Tibial nerve (tissue), 4 donors: ENCODE data around the gene SH3TC1. TPM values are rescaled to one million over a fixed set of nuclear protein-coding genes. Genes with fewer than 3 reads are reported as not detected.

Source experiments
- DNase-seq, 2 donors: peaks; one replicate each; pipeline ENCODE4 v3.0.0-alpha.2; 2019; ENCODE audit warnings: low spot score in 2 of 2
- H3K27ac ChIP-seq, 4 donors: fragments of 200-600 bp; sonication (generic) in 3 of 4; one replicate each; pipeline ENCODE4 v1.5.1; 2017 to 2019; ENCODE audit warnings: mild to moderate bottlenecking in 1 of 4
- H3K27me3 ChIP-seq, 2 donors: fragments of 200-600 bp; sonication (generic) in 1 of 2; one replicate each; pipeline versions ENCODE4 v1.5.1 to v1.6.0; 2017 to 2019
- H3K36me3 ChIP-seq, 3 donors: fragments of 200-600 bp; sonication (generic); one replicate each; pipeline ENCODE4 v1.5.1; 2018 to 2019
- H3K4me1 ChIP-seq, 4 donors: fragments of 200-600 bp; sonication (generic) in 3 of 4; one replicate each; pipeline ENCODE4 v1.5.1; 2017 to 2019
- H3K4me3 ChIP-seq, 4 donors: fragments of 200-600 bp; sonication (generic) in 3 of 4; one replicate each; pipeline ENCODE4 v1.5.1; 2017 to 2019; ENCODE audit warnings: mild to moderate bottlenecking in 1 of 4, moderate library complexity in 1 of 4
- H3K9me3 ChIP-seq, 4 donors: fragments of 200-600 bp; sonication (generic) in 3 of 4; one replicate each; pipeline ENCODE4 v1.5.1; 2017 to 2019
- EP300 ChIP-seq, 2 donors: sonication (generic); formaldehyde crosslinking; IDR thresholded peaks; one replicate each; pipeline ENCODE4 v1.6.1; 2017; ENCODE audit warnings: antibody characterized with exemption in 2 of 2, mild to moderate bottlenecking in 1 of 2
- POLR2A ChIP-seq, 2 donors: fragments of 450-650 bp; IDR thresholded peaks; one replicate each; pipeline ENCODE4 v1.6.1; 2017; ENCODE audit warnings: antibody characterized with exemption in 2 of 2, mild to moderate bottlenecking in 2 of 2, moderate library complexity in 2 of 2
- WGBS, 2 donors: methylation state at CpG; one replicate each; pipeline ENCODE4 v1.1.5; 2018; 5-methylcytosine and 5-hydroxymethylcytosine counted together
- total RNA-seq, 4 donors: library from RNA; depleted of rRNA; stranded (reverse); fragments of >200 nt; gene quantifications; one replicate each; pipeline ENCODE4 v1.1.0, GENCODE V29; 2016
- TF ChIP-seq, protein P1 (sequence below), 5 experiments: fragments of 200-600 bp in 3 of 5; fragments of 450-650 bp in 2 of 5; sonication (generic) in 3 of 5; IDR thresholded peaks; one replicate each; pipeline ENCODE4 v1.5.1; 2016 to 2019; ENCODE audit warnings: antibody characterized with exemption in 5 of 5, mild to moderate bottlenecking in 3 of 5, moderate library complexity in 2 of 5

SH3TC1 gene
- total RNA-seq, 4 donors from 2014 or later, result 31.6 to 176 (median 69.7) TPM

- no peak for DNase-seq
Observed at GRCh38 chr4:8205749-8206611, 6.9 kb downstream of the SH3TC1 start.

DNA sequence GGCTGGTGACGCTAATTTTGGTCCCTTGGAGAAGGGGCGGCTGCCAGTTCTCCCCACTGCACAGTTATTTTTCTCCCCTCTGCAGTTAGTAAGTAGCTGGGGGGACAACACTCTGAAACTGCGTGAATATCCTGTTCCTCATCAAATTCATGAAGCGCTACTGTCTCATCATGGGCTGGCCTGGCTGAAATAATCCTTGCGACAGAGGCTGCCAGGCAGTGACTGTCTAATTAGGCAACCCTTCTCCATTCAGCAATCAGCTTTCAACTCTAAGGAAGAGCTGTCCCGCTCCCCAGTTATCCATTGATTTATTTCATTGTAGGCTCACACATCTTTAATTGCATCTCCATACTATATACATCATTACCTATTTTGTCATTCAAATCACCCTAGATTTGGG is 8.2 kb downstream of the SH3TC1 start:
- 81 to 82% methylated on average over 6 of the region's 6 CpGs for WGBS, 2 donors
- no peak overlapping the region for H3K27ac ChIP-seq
- TF ChIP-seq, protein P1, sequence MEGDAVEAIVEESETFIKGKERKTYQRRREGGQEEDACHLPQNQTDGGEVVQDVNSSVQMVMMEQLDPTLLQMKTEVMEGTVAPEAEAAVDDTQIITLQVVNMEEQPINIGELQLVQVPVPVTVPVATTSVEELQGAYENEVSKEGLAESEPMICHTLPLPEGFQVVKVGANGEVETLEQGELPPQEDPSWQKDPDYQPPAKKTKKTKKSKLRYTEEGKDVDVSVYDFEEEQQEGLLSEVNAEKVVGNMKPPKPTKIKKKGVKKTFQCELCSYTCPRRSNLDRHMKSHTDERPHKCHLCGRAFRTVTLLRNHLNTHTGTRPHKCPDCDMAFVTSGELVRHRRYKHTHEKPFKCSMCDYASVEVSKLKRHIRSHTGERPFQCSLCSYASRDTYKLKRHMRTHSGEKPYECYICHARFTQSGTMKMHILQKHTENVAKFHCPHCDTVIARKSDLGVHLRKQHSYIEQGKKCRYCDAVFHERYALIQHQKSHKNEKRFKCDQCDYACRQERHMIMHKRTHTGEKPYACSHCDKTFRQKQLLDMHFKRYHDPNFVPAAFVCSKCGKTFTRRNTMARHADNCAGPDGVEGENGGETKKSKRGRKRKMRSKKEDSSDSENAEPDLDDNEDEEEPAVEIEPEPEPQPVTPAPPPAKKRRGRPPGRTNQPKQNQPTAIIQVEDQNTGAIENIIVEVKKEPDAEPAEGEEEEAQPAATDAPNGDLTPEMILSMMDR (IDR thresholded peaks at IDR 0.05), result no peak
- TF ChIP-seq POLR2A (IDR thresholded peaks at IDR 0.05) (no peak), EP300 (IDR thresholded peaks at IDR 0.05) (no peak)
- H3K27me3 ChIP-seq, result no peaks in the 10 kb centered on the region
- H3K4me3 ChIP-seq, result no peak overlapping the region
- no peaks in the 10 kb centered on the region for H3K36me3 ChIP-seq
- no peaks in the 10 kb centered on the region for H3K9me3 ChIP-seq
- H3K4me1 ChIP-seq, result peaks cover 0 to 11% (median 0%) of the 10 kb centered on the region in 4 donors
- no peak for DNase-seq

More at GRCh38 chr4:8205749-8206611, 6.9 kb downstream of the SH3TC1 start:
- H3K27me3 ChIP-seq, result no peaks in the 10 kb centered on the region
- peaks cover 0 to 23% (median 6%) of the 10 kb centered on the region in 4 donors for H3K4me1 ChIP-seq
- no peaks in the 10 kb centered on the region for H3K9me3 ChIP-seq
- TF ChIP-seq EP300 (IDR thresholded peaks at IDR 0.05) (no peak), POLR2A (IDR thresholded peaks at IDR 0.05) (no peak)
- TF ChIP-seq, protein P1 (IDR thresholded peaks at IDR 0.05), result no peak
- 55 to 67% methylated on average over 18 to 26 of the region's 26 CpGs for WGBS, 2 donors
- H3K27ac ChIP-seq, result no peak overlapping the region
- no peak overlapping the region for H3K4me3 ChIP-seq
- no peaks in the 10 kb centered on the region for H3K36me3 ChIP-seq

DNA sequence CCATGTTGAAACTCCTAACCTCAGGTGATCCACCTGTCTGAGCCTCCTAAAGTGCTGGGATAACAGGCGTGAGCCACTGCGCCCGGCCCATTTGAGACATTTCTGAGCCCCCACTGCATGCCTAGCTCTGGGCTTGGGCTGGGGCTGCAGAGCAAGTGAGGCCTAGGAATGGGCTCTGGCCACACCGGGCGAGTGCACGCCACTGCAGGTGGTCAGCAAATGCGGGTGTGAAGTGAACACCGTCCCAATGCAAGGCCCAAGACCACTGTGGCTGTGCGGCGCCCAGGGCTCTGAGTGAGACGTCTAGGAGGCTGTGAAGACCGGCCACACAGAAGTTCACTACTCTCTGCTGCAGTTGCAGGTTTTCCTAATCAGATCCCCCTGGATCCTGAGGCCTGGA is 9.5 kb downstream of the SH3TC1 start:
- WGBS, 2 donors, result 99% methylated on average over 10 to 12 of the region's 12 CpGs
- TF ChIP-seq EP300 (IDR thresholded peaks at IDR 0.05) (no peak), POLR2A (IDR thresholded peaks at IDR 0.05) (no peak)
- TF ChIP-seq, protein P1 (IDR thresholded peaks at IDR 0.05), result no peak

DNA sequence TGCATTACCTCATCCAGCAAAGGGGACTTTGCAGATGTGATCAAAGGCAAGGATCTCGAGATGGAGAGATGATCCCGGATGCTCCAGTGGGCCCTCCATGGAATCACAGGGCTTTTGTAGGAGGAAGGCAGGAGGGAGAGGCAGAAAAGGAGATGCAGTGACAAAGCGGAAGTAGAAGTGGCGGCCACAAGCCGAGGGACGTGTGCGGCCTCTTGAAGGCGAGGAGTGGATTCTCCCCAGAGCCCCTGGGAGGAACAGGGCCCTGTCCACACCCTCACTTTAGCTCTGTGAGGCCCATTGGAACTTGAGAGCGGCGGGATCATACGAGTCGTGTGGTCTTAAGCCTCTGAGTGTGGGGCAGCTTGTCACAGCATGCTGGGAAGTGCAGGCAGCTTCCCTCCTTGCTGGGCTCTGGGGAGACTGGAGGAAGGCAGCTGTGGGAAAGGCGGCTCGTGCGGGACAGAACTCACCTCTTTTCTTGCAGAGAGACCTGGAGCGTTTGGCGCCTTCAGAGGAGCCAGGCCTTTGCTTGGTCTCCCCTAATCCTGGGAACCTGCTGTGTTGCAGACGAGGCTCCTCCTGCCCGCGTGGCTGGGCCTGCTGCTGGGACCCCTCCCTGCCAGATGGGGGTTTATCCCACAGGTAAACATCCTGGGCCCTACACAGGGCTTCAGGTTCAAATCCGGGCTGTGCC is 10.2 kb downstream of the SH3TC1 start:
- WGBS, 2 donors, result 84 to 86% methylated on average over 15 to 21 of the region's 21 CpGs
- H3K36me3 ChIP-seq, result no peaks in the 10 kb centered on the region
- H3K27me3 ChIP-seq, result no peaks in the 10 kb centered on the region
- no peak overlapping the region for H3K4me3 ChIP-seq
- no peak overlapping the region for H3K27ac ChIP-seq
- no peak for TF ChIP-seq EP300 (IDR thresholded peaks at IDR 0.05)
- TF ChIP-seq, protein P1 (IDR thresholded peaks at IDR 0.05), result no peak
- TF ChIP-seq POLR2A (IDR thresholded peaks at IDR 0.05), result no peak
- H3K9me3 ChIP-seq, result no peaks in the 10 kb centered on the region
- DNase-seq, result no peak
- peaks cover 0 to 11% (median 0%) of the 10 kb centered on the region in 4 donors for H3K4me1 ChIP-seq

More for the DNA sequence above, 9.5 kb downstream of the SH3TC1 start:
- Histone ChIP-seq H3K27ac (no peak overlapping the region), H3K4me3 (no peak overlapping the region), H3K9me3 (no peaks in the 10 kb centered on the region), H3K27me3 (no peaks in the 10 kb centered on the region), H3K36me3 (no peaks in the 10 kb centered on the region), H3K4me1 (peaks cover 0 to 11% (median 0%) of the 10 kb centered on the region in 4 donors)
- no peak for DNase-seq

DNA sequence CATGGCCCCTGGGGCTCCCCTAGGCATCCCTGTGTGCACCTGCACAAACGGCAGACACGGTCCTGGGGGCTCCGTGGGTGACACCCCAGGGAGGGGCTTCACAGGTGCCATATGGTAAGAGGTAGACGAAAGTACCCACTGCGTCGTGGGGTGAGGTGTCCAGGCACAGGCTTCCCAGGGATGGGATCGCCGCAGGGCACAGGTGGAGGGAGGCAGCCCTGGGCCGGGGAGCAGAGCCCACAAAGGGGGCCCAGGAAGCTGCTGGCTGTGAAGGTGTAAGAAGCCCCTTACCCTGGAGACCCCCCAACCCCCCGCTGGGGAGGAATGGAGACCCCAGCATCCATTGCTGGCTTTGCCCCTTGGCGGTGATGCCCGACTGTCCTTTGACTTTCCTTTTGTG is 10.9 kb downstream of the SH3TC1 start:
- Histone ChIP-seq H3K9me3 (no peaks in the 10 kb centered on the region), H3K4me1 (peaks cover 0 to 11% (median 0%) of the 10 kb centered on the region in 4 donors), H3K4me3 (no peak overlapping the region), H3K27me3 (no peaks in the 10 kb centered on the region), H3K36me3 (no peaks in the 10 kb centered on the region), H3K27ac (no peak overlapping the region)
- WGBS, 2 donors, result 77 to 82% methylated on average over 8 to 12 of the region's 12 CpGs
- no peak for TF ChIP-seq EP300 (IDR thresholded peaks at IDR 0.05)
- DNase-seq, result no peak
